HG03354 (cell line): Measurements from ENCODE around the gene DGUOK.
"Not testable (repeated sequence)": the region's sequence is repeated elsewhere in the genome, so short reads cannot be mapped to it uniquely, and the experiment has no call there.

ENCODE experiments used
- ATAC-seq: cut with Tn5 transposase; IDR thresholded peaks from one replicate; pipeline ENCODE4 v1.9.1; 2021; ENCODE audit warnings: mild to moderate bottlenecking; ENCODE audit not compliant: unreplicated experiment, poor library complexity, severe bottlenecking

The DGUOK gene

DNA sequence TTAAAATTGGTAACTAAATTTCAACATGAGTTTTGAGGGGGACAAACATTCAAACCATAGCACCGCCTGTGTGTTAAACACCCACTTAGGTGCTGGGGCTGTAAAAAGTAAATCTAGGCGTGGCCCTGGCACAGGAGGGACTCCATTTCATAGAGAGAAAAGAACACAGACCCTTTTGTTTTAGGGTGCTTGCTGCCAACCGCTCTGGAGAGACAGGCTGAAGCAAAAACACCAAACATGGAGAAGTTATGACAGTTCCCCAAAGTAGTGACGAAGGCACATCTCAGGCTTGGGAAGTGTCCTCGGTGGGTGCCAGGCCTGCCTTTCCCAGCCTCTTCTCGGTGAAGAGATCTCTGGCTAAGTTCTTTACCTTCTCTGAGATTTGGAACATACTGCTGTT, 28.7 kb upstream of the DGUOK start:
- no peak for ATAC-seq

DNA sequence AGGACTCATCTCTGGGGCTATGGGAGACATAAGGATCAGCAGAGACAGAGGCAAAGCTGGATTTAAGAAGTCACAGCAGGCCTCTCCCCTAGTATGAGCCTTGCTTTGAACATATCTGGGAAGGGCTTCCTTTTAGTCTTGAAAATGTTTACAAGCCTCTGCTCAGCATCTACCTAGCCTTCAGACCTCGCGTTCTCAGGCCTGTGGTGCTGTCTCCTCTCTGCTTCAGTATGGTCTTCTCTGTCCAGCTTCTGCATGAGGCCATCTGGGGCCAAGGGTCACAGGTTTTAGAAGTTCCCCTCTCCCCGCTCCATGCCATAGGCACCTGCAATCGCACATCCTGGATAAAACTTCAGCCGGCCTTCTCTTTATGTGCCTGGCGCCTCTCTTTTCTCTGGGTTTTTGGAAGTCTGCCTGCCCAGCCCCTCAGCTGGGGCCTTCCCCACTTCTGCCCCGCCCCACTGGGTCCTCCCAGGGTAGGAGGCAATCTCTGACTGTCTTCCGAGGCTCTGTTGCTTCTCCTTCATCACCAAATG, 26.8 kb upstream of the DGUOK start:
- no peak for ATAC-seq

DNA sequence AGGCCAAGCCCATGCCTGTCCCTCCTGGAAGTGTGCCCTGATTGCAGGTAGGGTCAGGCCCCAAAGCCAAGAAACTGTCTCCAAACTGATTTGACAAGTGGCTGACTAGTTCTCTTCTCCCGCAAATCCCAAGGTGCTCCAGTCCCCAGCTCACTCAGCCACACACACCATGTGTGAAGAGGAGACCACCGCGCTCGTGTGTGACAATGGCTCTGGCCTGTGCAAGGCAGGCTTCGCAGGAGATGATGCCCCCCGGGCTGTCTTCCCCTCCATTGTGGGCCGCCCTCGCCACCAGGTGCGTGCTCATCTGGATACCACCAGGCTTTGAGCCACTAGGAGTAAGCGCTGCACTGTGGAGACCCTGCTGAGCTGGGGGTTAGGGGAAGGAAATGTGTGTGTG, 25.5 kb upstream of the DGUOK start:
- no peak for ATAC-seq

DNA sequence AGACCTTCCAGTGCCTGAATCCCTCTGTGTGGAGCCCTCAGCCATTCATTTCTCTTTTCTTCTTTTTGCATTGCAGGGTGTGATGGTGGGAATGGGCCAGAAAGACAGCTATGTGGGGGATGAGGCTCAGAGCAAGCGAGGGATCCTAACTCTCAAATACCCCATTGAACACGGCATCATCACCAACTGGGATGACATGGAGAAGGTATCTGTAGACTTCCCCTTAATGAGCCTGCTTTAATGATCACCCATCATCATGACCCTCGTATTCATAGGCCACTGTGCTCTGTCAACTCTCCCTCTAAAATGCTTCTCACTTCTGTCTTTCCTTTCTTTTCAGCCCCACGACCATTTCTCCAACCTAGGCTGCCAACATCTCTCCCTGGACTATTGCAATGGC, 24.4 kb upstream of the DGUOK start:
- ATAC-seq, result no peak

- no peak for ATAC-seq
Observed at GRCh38 chr2:73903313-73903712, 23.4 kb upstream of the DGUOK start.

DNA sequence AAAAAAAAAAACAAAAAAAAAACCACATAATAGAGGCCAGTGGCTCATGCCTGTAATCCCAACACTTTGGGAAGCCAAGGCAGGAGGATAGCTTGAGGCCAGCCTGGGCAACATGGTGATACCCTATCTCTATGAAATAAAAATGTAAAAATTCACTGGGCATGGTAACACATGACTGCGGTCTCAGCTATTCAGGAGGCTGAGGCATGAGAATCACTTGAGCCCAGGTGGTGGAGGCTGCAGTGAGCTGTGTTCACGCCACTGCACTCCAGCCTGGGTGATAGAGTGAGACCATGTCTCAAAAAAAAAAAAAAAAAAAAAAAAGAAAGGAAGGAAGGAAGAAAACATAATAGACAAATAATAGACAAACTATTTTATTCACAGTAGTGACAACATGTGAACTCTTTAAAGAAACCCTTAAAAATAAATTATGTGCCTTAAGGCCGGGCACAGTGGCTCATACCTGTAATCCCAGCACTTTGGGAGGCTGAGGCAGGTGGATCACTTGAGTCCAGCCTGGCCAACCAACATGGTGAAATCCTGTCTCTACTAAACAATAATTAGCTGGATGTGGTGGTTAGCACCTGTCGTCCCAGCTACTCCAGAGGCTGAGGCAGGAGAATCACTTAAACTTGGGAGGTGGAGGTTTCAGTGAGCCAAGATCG, 22.6 kb upstream of the DGUOK start:
- ATAC-seq, result not testable (repeated sequence)

DNA sequence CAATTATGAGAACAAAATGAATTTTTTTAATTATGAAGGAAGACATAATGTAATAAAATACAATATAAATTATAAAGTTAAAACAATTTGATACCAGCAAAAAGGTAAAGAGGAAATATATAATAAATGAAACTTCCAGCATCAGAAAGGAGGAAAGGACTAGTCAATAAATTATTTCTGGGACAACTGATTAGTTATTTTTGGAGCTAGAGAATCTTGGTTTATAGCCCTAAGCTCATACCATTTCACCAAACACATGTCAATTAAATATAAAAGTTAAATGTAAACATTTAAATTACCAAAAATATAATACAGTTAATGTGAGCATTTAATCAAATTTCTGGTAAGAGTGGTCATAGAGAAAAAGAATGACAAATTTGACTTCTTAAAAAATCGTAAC, 21.7 kb upstream of the DGUOK start:
- no peak for ATAC-seq

GRCh38 chr2:73906847-73907505, 19.7 kb upstream of the DGUOK start:
- no peak for ATAC-seq

DNA sequence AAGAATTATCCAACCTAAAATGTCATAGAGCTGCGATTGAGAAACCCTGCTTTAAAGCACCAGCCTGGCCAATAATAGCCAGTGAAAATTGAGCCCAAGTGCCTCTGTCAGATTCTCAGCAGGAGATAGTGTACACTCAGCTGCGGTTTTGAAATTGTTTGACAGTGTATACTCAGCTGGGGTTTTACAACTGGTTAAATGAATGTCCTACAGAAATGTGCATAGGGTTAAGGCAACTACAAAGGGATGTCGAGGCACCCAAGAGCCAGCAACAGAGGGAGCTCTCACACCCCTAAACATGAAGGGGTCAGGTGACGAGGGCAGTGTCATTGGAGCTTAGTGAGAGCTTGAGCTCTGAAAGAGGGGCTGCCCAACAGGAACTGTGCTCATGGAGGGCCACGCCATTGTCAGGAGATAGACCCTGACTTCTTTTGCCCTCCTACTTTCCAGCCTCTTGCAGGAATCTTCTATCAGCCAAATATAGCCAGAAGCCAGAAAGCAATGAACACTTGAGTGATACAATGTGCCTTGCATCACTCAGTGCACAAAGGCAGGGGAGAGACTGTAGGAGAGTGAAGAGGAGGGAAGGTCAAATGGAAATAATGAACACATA, 18.7 kb upstream of the DGUOK start:
- ATAC-seq, result no peak

DNA sequence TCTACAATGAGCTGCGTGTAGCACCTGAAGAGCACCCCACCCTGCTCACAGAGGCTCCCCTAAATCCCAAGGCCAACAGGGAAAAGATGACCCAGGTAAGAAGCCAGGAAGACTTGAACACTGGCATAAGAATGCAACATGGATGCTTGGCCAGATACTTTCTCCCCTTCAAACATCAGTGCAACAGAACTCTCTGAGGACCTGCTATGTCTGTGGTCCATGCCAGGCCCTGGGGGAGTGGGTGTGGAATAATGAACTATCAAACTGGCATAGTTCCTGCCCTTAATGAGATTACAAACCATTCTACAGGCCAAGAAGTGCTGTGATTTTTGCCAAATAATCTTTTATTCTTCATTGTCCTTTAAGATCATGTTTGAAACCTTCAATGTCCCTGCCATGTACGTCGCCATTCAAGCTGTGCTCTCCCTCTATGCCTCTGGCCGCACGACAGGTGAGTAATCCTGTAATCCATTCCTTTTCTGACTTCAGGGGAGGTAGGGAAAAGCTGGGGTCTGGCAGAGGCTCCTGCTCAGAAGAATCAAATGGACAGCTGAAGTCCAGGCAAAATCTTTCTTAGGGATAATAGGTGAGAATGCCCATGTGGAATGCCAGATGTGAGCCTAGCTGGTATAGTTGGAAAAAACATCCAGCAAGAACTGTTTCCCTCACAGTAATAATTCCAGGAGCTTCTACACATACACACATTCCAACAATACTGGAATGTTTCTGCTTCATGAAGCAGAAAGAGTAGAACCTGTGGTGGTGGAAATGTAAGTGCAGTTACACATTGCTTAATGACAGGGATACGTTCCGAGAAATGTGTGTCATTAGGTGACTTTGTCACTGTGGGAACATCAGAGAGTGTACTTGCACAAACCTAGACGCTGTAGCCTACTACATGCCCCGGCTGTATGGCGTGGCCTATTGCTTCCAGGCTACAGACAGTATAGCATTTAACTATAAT, 17.7 kb upstream of the DGUOK start:
- ATAC-seq, result no peak

GRCh38 chr2:73910873-73911547, 15.7 kb upstream of the DGUOK start:
- ATAC-seq, result no peak

DNA sequence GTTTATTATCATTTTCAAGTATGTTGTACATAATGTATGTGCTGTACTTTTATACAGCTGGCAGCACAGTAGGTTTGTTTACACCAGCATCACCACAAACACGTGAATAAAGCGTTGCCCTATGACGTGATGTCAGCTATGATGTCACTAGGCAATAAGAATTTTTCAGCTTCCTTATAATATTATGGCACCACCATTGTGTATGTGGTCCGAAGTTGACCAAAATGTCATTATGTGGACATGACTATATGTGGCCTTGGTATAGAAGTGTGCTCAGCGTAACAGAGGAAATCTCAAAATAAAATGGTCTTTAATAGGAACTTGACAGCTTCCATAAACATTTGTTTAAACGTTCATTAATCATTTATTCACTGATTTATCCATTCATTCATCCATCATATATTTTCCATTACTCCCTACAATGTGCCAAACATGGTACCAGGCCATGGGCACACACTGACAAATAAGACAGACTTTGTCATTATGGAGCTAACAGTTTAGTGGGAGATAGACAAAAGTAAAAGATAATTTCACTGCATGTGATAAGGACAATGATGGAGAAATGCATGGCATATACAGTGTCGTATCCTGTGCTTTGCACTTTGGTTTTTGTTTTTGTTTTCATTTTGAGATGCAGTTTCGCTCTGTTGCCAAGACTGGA, 15.0 kb upstream of the DGUOK start:
- ATAC-seq, result no peak

DNA sequence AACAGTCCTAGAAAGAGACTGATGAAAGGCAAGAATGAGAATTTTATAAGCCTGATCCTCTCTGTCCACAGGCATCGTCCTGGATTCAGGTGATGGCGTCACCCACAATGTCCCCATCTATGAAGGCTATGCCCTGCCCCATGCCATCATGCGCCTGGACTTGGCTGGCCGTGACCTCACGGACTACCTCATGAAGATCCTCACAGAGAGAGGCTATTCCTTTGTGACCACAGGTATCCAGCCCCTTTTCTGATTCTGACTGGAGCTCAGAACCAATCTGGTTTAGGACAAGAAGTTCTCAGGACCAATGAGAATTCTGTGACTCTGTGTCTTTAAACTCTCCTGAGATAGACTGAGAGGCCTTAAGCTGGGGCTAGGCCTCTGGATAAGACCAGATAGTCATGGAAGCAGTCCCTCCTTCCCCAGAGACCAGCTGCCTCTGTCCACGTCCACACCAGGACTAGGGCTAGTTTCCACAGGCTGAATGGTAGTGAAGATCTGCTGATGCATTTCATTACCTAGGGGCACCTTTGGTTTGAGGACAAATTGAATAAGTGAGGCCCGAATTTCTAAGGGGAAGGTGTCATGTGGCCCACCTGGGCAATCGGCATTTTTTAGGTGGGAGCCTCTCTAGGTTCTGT, 13.1 kb upstream of the DGUOK start:
- no peak for ATAC-seq

- no peak for ATAC-seq
Observed at GRCh38 chr2:73914667-73915066, 12.0 kb upstream of the DGUOK start.

GRCh38 chr2:73915437-73915993, 11.2 kb upstream of the DGUOK start:
- no peak for ATAC-seq

GRCh38 chr2:73916666-73917065, 10.0 kb upstream of the DGUOK start:
- ATAC-seq, result no peak

GRCh38 chr2:73917296-73917695, 9.4 kb upstream of the DGUOK start:
- ATAC-seq, result no peak

- ATAC-seq, result no peak
Observed at GRCh38 chr2:73917696-73918207, 8.9 kb upstream of the DGUOK start.
